Measurements from ENCODE around the gene PCSK4. TPM values are rescaled to one million over a fixed set of nuclear protein-coding genes. Genes with fewer than 3 reads are reported as not detected.
A peak's percentile ranks its signal among the peaks of the same experiment; 100 is the strongest.
"Not testable (repeated sequence)": the region's sequence is repeated elsewhere in the genome, so short reads cannot be mapped to it uniquely, and the experiment has no call there.

PCSK4 gene
- total RNA-seq, 5 donors from 2014 or later (not counting 1 experiment from before 2014, with no cell fraction given), result 5.2 to 9.8 (median 5.6) TPM

GRCh38 chr19:1439525-1440417, 50.4 kb downstream of the PCSK4 start:
- ATAC-seq (replicated peaks in 1 of 4); DNase-seq; POLR2A ChIA-PET; CTCF ChIA-PET; H3K27me3 Mint-ChIP-seq; H3K9me3 Mint-ChIP-seq; H3K27me3 ChIP-seq (replicated peaks in 1 of 2; ENCODE audit: control insufficient read depth in 2 of 2, extremely low read depth in 1 of 2, insufficient read depth in 2 of 2, low read length in 1 of 2); H3K9me3 ChIP-seq: not testable (repeated sequence)
- peak overlapping the region; percentile 68 to 85 for H3K4me3 ChIP-seq (ENCODE audit: control insufficient read depth in 1 of 2, extremely low read depth in 1 of 2, low read length in 1 of 2)
- Mint-ChIP-seq H3K4me3 (peak overlapping the region; percentile 96 to 99 (median 97)), H3K27ac (peak overlapping the region; percentile 84), H3K4me1 (peaks cover 24 to 42% (median 29%) of the 10 kb centered on the region in 3 donors), H3K36me3 (peaks cover 33% of the 10 kb centered on the region)
- WGBS (ENCODE audit: insufficient coverage), result 66% methylated on average over 36 of the region's 57 CpGs
- peak overlapping the region; percentile 79 for H3K27ac ChIP-seq (ENCODE audit: low read length)
- peaks cover 0 to 41% of the 10 kb centered on the region in 2 experiments for H3K4me1 ChIP-seq (ENCODE audit: control insufficient read depth in 1 of 2, extremely low read depth in 1 of 2, insufficient read depth in 2 of 2, low read length in 2 of 2)
- peaks cover 16 to 35% of the 10 kb centered on the region in 2 donors for H3K36me3 ChIP-seq (ENCODE audit: control insufficient read depth in 2 of 2, extremely low read depth in 1 of 2, insufficient read depth in 1 of 2, low read length in 1 of 2)

GRCh38 chr19:1438933-1439354, 51.2 kb downstream of the PCSK4 start:
- Histone ChIP-seq H3K27ac (ENCODE audit: low read length) (peak overlapping the region; percentile 79), H3K4me1 (ENCODE audit: control insufficient read depth in 1 of 2, extremely low read depth in 1 of 2, insufficient read depth in 2 of 2, low read length in 2 of 2) (peaks cover 0 to 33% of the 10 kb centered on the region in 2 experiments), H3K9me3 (no peaks in the 10 kb centered on the region), H3K27me3 (replicated peaks in 1 of 2; ENCODE audit: control insufficient read depth in 2 of 2, extremely low read depth in 1 of 2, insufficient read depth in 2 of 2, low read length in 1 of 2) (no peaks in the 10 kb centered on the region), H3K36me3 (ENCODE audit: control insufficient read depth in 2 of 2, extremely low read depth in 1 of 2, insufficient read depth in 1 of 2, low read length in 1 of 2) (peaks cover 20 to 44% of the 10 kb centered on the region in 2 donors), H3K4me3 (ENCODE audit: control insufficient read depth in 1 of 2, extremely low read depth in 1 of 2, low read length in 1 of 2) (peak overlapping the region; percentile 68 to 85)
- H3K4me1 Mint-ChIP-seq, result peaks cover 24 to 37% (median 26%) of the 10 kb centered on the region in 3 donors
- no peaks in the 10 kb centered on the region for H3K9me3 Mint-ChIP-seq
- CTCF ChIA-PET, result no interaction called here
- peak overlapping the region; percentile 84 for H3K27ac Mint-ChIP-seq
- no peak for DNase-seq
- no peak for ATAC-seq (replicated peaks in 1 of 4)
- peaks cover 33% of the 10 kb centered on the region for H3K36me3 Mint-ChIP-seq
- H3K4me3 Mint-ChIP-seq, result peak overlapping the region; percentile 96 to 99 (median 97)
- no peaks in the 10 kb centered on the region for H3K27me3 Mint-ChIP-seq
- POLR2A ChIA-PET, result no interaction called here
- 1% methylated on average over 24 of the region's 26 CpGs for WGBS (ENCODE audit: insufficient coverage)

- CTCF ChIA-PET, result no interaction called here
- Histone ChIP-seq H3K27me3 (replicated peaks in 1 of 2; ENCODE audit: control insufficient read depth in 2 of 2, extremely low read depth in 1 of 2, insufficient read depth in 2 of 2, low read length in 1 of 2) (no peaks in the 10 kb centered on the region), H3K9me3 (no peaks in the 10 kb centered on the region), H3K4me3 (ENCODE audit: control insufficient read depth in 1 of 2, extremely low read depth in 1 of 2, low read length in 1 of 2) (peak within 1 kb of the TSS; percentile 68 to 85), H3K4me1 (ENCODE audit: control insufficient read depth in 1 of 2, extremely low read depth in 1 of 2, insufficient read depth in 2 of 2, low read length in 2 of 2) (peaks cover 0 to 30% of the 10 kb centered on the region in 2 experiments), H3K27ac (ENCODE audit: low read length) (peak within 1 kb of the TSS; percentile 79), H3K36me3 (ENCODE audit: control insufficient read depth in 2 of 2, extremely low read depth in 1 of 2, insufficient read depth in 1 of 2, low read length in 1 of 2) (peaks cover 20 to 50% of the 10 kb centered on the region in 2 donors)
- peak within 1 kb of the TSS; percentile 98 to 99 for H3K27ac Mint-ChIP-seq
- peak within 1 kb of the TSS; percentile 96 to 99 (median 97) for H3K4me3 Mint-ChIP-seq
- peaks cover 33% of the 10 kb centered on the region for H3K36me3 Mint-ChIP-seq
- WGBS (ENCODE audit: insufficient coverage), result under 1% methylated on average over 96 of the region's 100 CpGs
- ATAC-seq (replicated peaks in 1 of 4) (peak; percentile 87 to 91 (median 88)), DNase-seq (peak; percentile 87 to 99 (median 94))
- no peaks in the 10 kb centered on the region for H3K9me3 Mint-ChIP-seq
- peaks cover 24 to 37% (median 26%) of the 10 kb centered on the region in 3 donors for H3K4me1 Mint-ChIP-seq
- POLR2A ChIA-PET, result no interaction called here
- no peaks in the 10 kb centered on the region for H3K27me3 Mint-ChIP-seq
Measured at GRCh38 chr19:1438035-1438932, 51.9 kb downstream of the PCSK4 start, which contains the start of gene RPS15. TSS of gene RPS15 (plus strand) at chr19:1438396. CDS start at chr19:1438426, 30 bp downstream.

- peaks cover 31% of the 10 kb centered on the region for H3K36me3 Mint-ChIP-seq
- no peak for ATAC-seq (replicated peaks in 1 of 4)
- WGBS (ENCODE audit: insufficient coverage), result no CpG with 5 or more reads among the region's 8 CpGs
- H3K4me1 Mint-ChIP-seq, result peaks cover 24 to 37% (median 26%) of the 10 kb centered on the region in 3 donors
- peak overlapping the region in 2 of 3 donors; percentile 96 to 97 for H3K4me3 Mint-ChIP-seq
- Histone ChIP-seq H3K9me3 (no peaks in the 10 kb centered on the region), H3K4me3 (ENCODE audit: control insufficient read depth in 1 of 2, extremely low read depth in 1 of 2, low read length in 1 of 2) (no peak overlapping the region), H3K27ac (ENCODE audit: low read length) (no peak overlapping the region), H3K4me1 (ENCODE audit: control insufficient read depth in 1 of 2, extremely low read depth in 1 of 2, insufficient read depth in 2 of 2, low read length in 2 of 2) (peaks cover 0 to 30% of the 10 kb centered on the region in 2 experiments), H3K36me3 (ENCODE audit: control insufficient read depth in 2 of 2, extremely low read depth in 1 of 2, insufficient read depth in 1 of 2, low read length in 1 of 2) (peaks cover 25 to 57% of the 10 kb centered on the region in 2 donors), H3K27me3 (replicated peaks in 1 of 2; ENCODE audit: control insufficient read depth in 2 of 2, extremely low read depth in 1 of 2, insufficient read depth in 2 of 2, low read length in 1 of 2) (no peaks in the 10 kb centered on the region)
- POLR2A ChIA-PET, result no interaction called here
- no peak for DNase-seq
- CTCF ChIA-PET, result interaction anchor here in 1 of 2 donors (0.5 kb wide), 1 partner anchor 582 kb away, joined by 4 read pairs; no protein-coding TSS in a partner anchor
- no peak overlapping the region for H3K27ac Mint-ChIP-seq
- no peaks in the 10 kb centered on the region for H3K27me3 Mint-ChIP-seq
- H3K9me3 Mint-ChIP-seq, result no peaks in the 10 kb centered on the region
Measured at GRCh38 chr19:1437609-1438008, 52.5 kb downstream of the PCSK4 start.

GRCh38 chr19:1435378-1435989, 54.7 kb downstream of the PCSK4 start:
- H3K27ac ChIP-seq (ENCODE audit: low read length), result no peak overlapping the region
- peaks cover 15 to 22% (median 18%) of the 10 kb centered on the region in 3 donors for H3K4me1 Mint-ChIP-seq
- no peak for DNase-seq
- no peaks in the 10 kb centered on the region for H3K9me3 ChIP-seq
- no peaks in the 10 kb centered on the region for H3K27me3 ChIP-seq (replicated peaks in 1 of 2; ENCODE audit: control insufficient read depth in 2 of 2, extremely low read depth in 1 of 2, insufficient read depth in 2 of 2, low read length in 1 of 2)
- CTCF ChIA-PET, result interaction anchor here in 1 of 2 donors (0.7 kb wide), 1 partner anchor 155 kb away, joined by 3 read pairs; no protein-coding TSS in a partner anchor
- no peak overlapping the region for H3K4me3 Mint-ChIP-seq
- no peak overlapping the region for H3K4me3 ChIP-seq (ENCODE audit: control insufficient read depth in 1 of 2, extremely low read depth in 1 of 2, low read length in 1 of 2)
- H3K36me3 Mint-ChIP-seq, result peaks cover 20% of the 10 kb centered on the region
- H3K27me3 Mint-ChIP-seq, result no peaks in the 10 kb centered on the region
- POLR2A ChIA-PET, result interaction anchor here in 1 of 2 donors (0.6 kb wide), 1 partner anchor 39 kb away, joined by 3 read pairs; no protein-coding TSS in a partner anchor
- ATAC-seq (replicated peaks in 1 of 4), result no peak
- no peaks in the 10 kb centered on the region for H3K9me3 Mint-ChIP-seq
- H3K4me1 ChIP-seq (ENCODE audit: control insufficient read depth in 1 of 2, extremely low read depth in 1 of 2, insufficient read depth in 2 of 2, low read length in 2 of 2), result peaks cover 0 to 22% of the 10 kb centered on the region in 2 experiments
- no peak overlapping the region for H3K27ac Mint-ChIP-seq
- peaks cover 15 to 54% of the 10 kb centered on the region in 2 donors for H3K36me3 ChIP-seq (ENCODE audit: control insufficient read depth in 2 of 2, extremely low read depth in 1 of 2, insufficient read depth in 1 of 2, low read length in 1 of 2)
- 90% methylated on average over 9 of the region's 21 CpGs for WGBS (ENCODE audit: insufficient coverage)
